ENCODE data around the gene RHEB. TPM values are rescaled to one million over a fixed set of nuclear protein-coding genes. Genes with fewer than 3 reads are reported as not detected.

The RHEB gene
- total and polyA plus RNA-seq, 2 of the 4 experiments (the other 2 are of a cell fraction) = 19.7 to 67.2 TPM

GRCh38 chr7:151416112-151416940 lies 103.4 kb downstream of the RHEB start:
- Histone ChIP-seq H2BK120ac (ENCODE audit: low read depth, low read length) (no peak overlapping the region), H2BK15ac (ENCODE audit: low read depth, low read length) (no peak overlapping the region), H2AK5ac (ENCODE audit: low read depth, low read length) (no peak overlapping the region), H3K4ac (ENCODE audit: low read depth, low read length) (no peak overlapping the region), H3K56ac (ENCODE audit: extremely low read depth, insufficient read depth, low read length) (no peak overlapping the region), H3K4me1 (ENCODE audit: control insufficient read depth, insufficient read depth, low read length) (no peaks in the 10 kb centered on the region; the same call in 1 of the 2 replicates), H2AK9ac (replicated peaks; ENCODE audit: low read depth, low read length, poor library complexity) (no peak overlapping the region), H3K18ac (ENCODE audit: low read depth, low read length) (no peak overlapping the region; the same call in 1 of the 2 replicates), H3K36me3 (ENCODE audit: control insufficient read depth, insufficient read depth, low read length) (no peaks in the 10 kb centered on the region), H3K9me1 (ENCODE audit: insufficient read depth, low read length) (no peaks in the 10 kb centered on the region), H2BK5ac (ENCODE audit: low read depth, low read length, poor library complexity, severe bottlenecking) (no peak overlapping the region), H3K79me1 (ENCODE audit: low read depth in 1 of 2, low read length in 2 of 2) (no peaks in the 10 kb centered on the region), H3K27ac (ENCODE audit: insufficient read depth, low read length) (no peak overlapping the region), H3K14ac (replicated peaks; ENCODE audit: low read depth, low read length) (no peak overlapping the region), H4K5ac (ENCODE audit: low read depth, low read length) (no peak overlapping the region), H3K4me3 (ENCODE audit: insufficient read depth, low read depth, low read length) (no peak overlapping the region), H4K8ac (ENCODE audit: low read depth in 2 of 2, low read length in 2 of 2) (no peak overlapping the region), H3K9ac (ENCODE audit: low read depth, low read length) (no peak overlapping the region), H3K27me3 (ENCODE audit: control insufficient read depth, insufficient read depth, low read length) (peaks cover 35% of the 10 kb centered on the region), H4K91ac (ENCODE audit: insufficient read depth, low read depth, low read length) (no peak overlapping the region; the same call in 1 of the 2 replicates), H3K4me2 (ENCODE audit: low read depth, low read length) (no peak overlapping the region), H4K20me1 (ENCODE audit: insufficient read depth, low read length) (no peaks in the 10 kb centered on the region), H3K23ac (ENCODE audit: low read depth, low read length) (no peak overlapping the region), H3K9me3 (ENCODE audit: control insufficient read depth, insufficient read depth, low read length) (peaks cover 13% of the 10 kb centered on the region), H2AFZ (replicated peaks; ENCODE audit: low read length, poor library complexity) (no peak overlapping the region), H2BK20ac (ENCODE audit: low read depth, low read length) (no peak overlapping the region)
- dilution Hi-C loops (cut with HindIII; ENCODE audit: low sequenced_read_pairs, unreplicated experiment) (no loop called here), intact Hi-C loops (cut with micrococcal nuclease) (no loop called here), in situ Hi-C loops (cut with MboI; ENCODE audit: low sequenced_read_pairs) (no loop called here)
- CTCF ChIA-PET = no interaction called here
- no TSS peak for BruUV-seq (replicated peaks)
- DNase-seq = no peak
- POLR2A ChIA-PET (ENCODE audit: unreplicated experiment) = no interaction called here
- no peak; the same call in 1 of the 2 replicates for ATAC-seq (ENCODE audit: low read depth)
- 80% methylated on average over 3 of the region's 10 CpGs; no CpG with 5 or more reads in 1 of the 2 experiments for WGBS, 2 experiments (ENCODE audit: extremely low coverage in 2 of 2, insufficient read length in 1 of 2)
- TF ChIP-seq BHLHE40 (IDR thresholded peaks at IDR 0.05; ENCODE audit: low read depth, low read length) (no peak), CEBPB (IDR thresholded peaks at IDR 0.05; ENCODE audit: low read depth, low read length) (no peak), SMC3 (IDR thresholded peaks at IDR 0.05; ENCODE audit: low read depth, low read length) (no peak), MAFK (IDR thresholded peaks at IDR 0.05; ENCODE audit: low read depth, low read length) (no peak), RFX5 (IDR thresholded peaks at IDR 0.05; ENCODE audit: low read depth, low read length) (no peak), MAZ (IDR thresholded peaks at IDR 0.05; ENCODE audit: borderline replicate concordance, low read depth, low read length) (no peak), FOS (IDR thresholded peaks at IDR 0.05; ENCODE audit: low read depth, low read length) (no peak)
- TF ChIP-seq, protein P1, sequence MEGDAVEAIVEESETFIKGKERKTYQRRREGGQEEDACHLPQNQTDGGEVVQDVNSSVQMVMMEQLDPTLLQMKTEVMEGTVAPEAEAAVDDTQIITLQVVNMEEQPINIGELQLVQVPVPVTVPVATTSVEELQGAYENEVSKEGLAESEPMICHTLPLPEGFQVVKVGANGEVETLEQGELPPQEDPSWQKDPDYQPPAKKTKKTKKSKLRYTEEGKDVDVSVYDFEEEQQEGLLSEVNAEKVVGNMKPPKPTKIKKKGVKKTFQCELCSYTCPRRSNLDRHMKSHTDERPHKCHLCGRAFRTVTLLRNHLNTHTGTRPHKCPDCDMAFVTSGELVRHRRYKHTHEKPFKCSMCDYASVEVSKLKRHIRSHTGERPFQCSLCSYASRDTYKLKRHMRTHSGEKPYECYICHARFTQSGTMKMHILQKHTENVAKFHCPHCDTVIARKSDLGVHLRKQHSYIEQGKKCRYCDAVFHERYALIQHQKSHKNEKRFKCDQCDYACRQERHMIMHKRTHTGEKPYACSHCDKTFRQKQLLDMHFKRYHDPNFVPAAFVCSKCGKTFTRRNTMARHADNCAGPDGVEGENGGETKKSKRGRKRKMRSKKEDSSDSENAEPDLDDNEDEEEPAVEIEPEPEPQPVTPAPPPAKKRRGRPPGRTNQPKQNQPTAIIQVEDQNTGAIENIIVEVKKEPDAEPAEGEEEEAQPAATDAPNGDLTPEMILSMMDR (conservative IDR thresholded peaks at IDR 0.05; ENCODE audit: low read depth, low read length) = no peak
